H1 (cell line): ENCODE measurements around the gene ZNF618. TPM values are rescaled to one million over a fixed set of nuclear protein-coding genes. Genes with fewer than 3 reads are reported as not detected.

Experiments used
- CTCF ChIA-PET: fragments of 300-600 bp; sonication (Branson Sonifier 250); formaldehyde crosslinking; loops from one replicate; lab custom pipeline; 2021; ENCODE audit not compliant: partially characterized antibody; lab: Charles Lee
- POLR2A ChIA-PET: fragments of 300-600 bp; sonication (Branson Sonifier 250); formaldehyde crosslinking; loops from one replicate; lab custom pipeline; 2021; ENCODE audit warnings: inconsistent platforms; ENCODE audit not compliant: partially characterized antibody; lab: Charles Lee
- DNase-seq, 2 experiments: peaks; one replicate each; pipeline versions ENCODE4 v3.0.0 to v3.0.0-alpha.2; 2010 to 2022; ENCODE audit warnings: low spot score in 2 of 2, low read depth in 1 of 2, mixed read lengths in 1 of 2
- FAIRE-seq: peaks from 2 replicates; lab custom pipeline; 2011; peaks lifted over from hg19 to GRCh38; lab: Jason Lieb, UNC
- H2AFZ ChIP-seq: 2 replicates; pipeline ENCODE4 v1.8.1; 2012; ENCODE audit warnings: low read length, inconsistent platforms
- H2AK5ac ChIP-seq: 2 replicates; pipeline ENCODE4 v1.6.1; 2013; ENCODE audit warnings: low read depth, low read length
- H2BK120ac ChIP-seq: replicated peaks from 2 replicates; pipeline ENCODE3; 2013; ENCODE audit warnings: low read depth, low read length, inconsistent platforms
- H2BK12ac ChIP-seq: 2 replicates; pipeline ENCODE4 v1.6.1; 2013; ENCODE audit warnings: low read depth, low read length
- H2BK15ac ChIP-seq: 2 replicates; pipeline ENCODE4 v1.6.1; 2013; ENCODE audit warnings: low read length
- H2BK20ac ChIP-seq: 2 replicates; pipeline ENCODE4 v1.6.1; 2013; ENCODE audit warnings: low read length
- H2BK5ac ChIP-seq: 2 replicates; pipeline ENCODE4 v1.6.1; 2013; ENCODE audit warnings: low read depth, low read length
- H3K14ac ChIP-seq: 2 replicates; pipeline ENCODE4 v1.6.1; 2013; ENCODE audit warnings: inconsistent platforms; ENCODE audit not compliant: insufficient read length
- H3K18ac ChIP-seq: 2 replicates; pipeline ENCODE4 v1.6.1; 2013; ENCODE audit warnings: low read length; ENCODE audit errors: extremely low read depth
- H3K23ac ChIP-seq: 2 replicates; pipeline ENCODE4 v1.6.1; 2013; ENCODE audit warnings: inconsistent platforms; ENCODE audit not compliant: insufficient read length
- H3K23me2 ChIP-seq: 2 replicates; pipeline ENCODE4 v1.6.1; 2013; ENCODE audit warnings: low read depth, low read length
- H3K27ac ChIP-seq: 2 replicates; pipeline ENCODE4 v1.6.1; 2011; ENCODE audit warnings: low read depth, low read length, inconsistent platforms
- H3K27me3 ChIP-seq, 4 experiments: replicated peaks in 1 of 4; 1 replicate in 1 of 4; 2 replicates in 3 of 4; pipeline versions ENCODE4 v1.6.1 to v1.8.1; 2011 to 2013; ENCODE audit warnings: low read length in 3 of 4, mild to moderate bottlenecking in 3 of 4, inconsistent platforms in 2 of 4, mixed read lengths in 2 of 4, moderate library complexity in 1 of 4; ENCODE audit not compliant: control insufficient read depth in 3 of 4, insufficient read depth in 3 of 4; ENCODE audit errors: extremely low read depth in 1 of 4
- H3K36me3 ChIP-seq, 4 experiments: 2 replicates each; pipeline versions ENCODE4 v1.6.1 to v1.8.1; 2011 to 2013; ENCODE audit warnings: mild to moderate bottlenecking in 4 of 4, low read length in 3 of 4, moderate library complexity in 2 of 4, control low read depth in 1 of 4, inconsistent platforms in 1 of 4; ENCODE audit not compliant: insufficient read depth in 4 of 4, control insufficient read depth in 2 of 4
- H3K4ac ChIP-seq: replicated peaks from 2 replicates; pipeline ENCODE3; 2013; ENCODE audit warnings: low read length, low read depth, mixed read lengths, inconsistent platforms; ENCODE audit not compliant: insufficient read length
- H3K4me1 ChIP-seq, 4 experiments: replicated peaks in 1 of 4; 1 replicate in 1 of 4; 2 replicates in 3 of 4; pipeline versions ENCODE4 v1.6.1 to v1.8.1; 2011 to 2013; ENCODE audit warnings: low read length in 3 of 4, inconsistent platforms in 2 of 4, mixed read lengths in 1 of 4; ENCODE audit not compliant: insufficient read depth in 4 of 4, control insufficient read depth in 3 of 4
- H3K4me2 ChIP-seq, 2 experiments: 2 replicates each; pipeline versions ENCODE4 v1.6.1 to v1.8.1; 2011 to 2013; ENCODE audit warnings: low read depth in 2 of 2, low read length in 2 of 2, control low read depth in 1 of 2, inconsistent platforms in 1 of 2, mild to moderate bottlenecking in 1 of 2; ENCODE audit not compliant: insufficient read depth in 1 of 2
- H3K4me3 ChIP-seq, 4 experiments: fragments of 200-600, 300-600 bp in 1 of 4; sonication (generic), shearing (Covaris generic), sonication (Bioruptor Twin) in 1 of 4; 2 replicates each; pipeline versions ENCODE4 v1.5.1 to v1.8.1; 2011 to 2016; ENCODE audit warnings: low read length in 4 of 4, low read depth in 3 of 4, control low read depth in 2 of 4, inconsistent platforms in 2 of 4, mild to moderate bottlenecking in 2 of 4, mixed read lengths in 1 of 4, moderate library complexity in 1 of 4; ENCODE audit not compliant: insufficient read depth in 2 of 4; ENCODE audit errors: extremely low read depth in 1 of 4
- H3K56ac ChIP-seq: replicated peaks from 2 replicates; pipeline ENCODE3; 2013; ENCODE audit warnings: low read depth, mild to moderate bottlenecking, mixed read lengths, low read length, inconsistent platforms; ENCODE audit not compliant: insufficient read length
- H3K79me1 ChIP-seq: 2 replicates; pipeline ENCODE4 v1.6.1; 2013; ENCODE audit warnings: low read depth, low read length, control low read depth
- H3K79me2 ChIP-seq, 2 experiments: 2 replicates each; pipeline versions ENCODE4 v1.6.1 to v1.8.1; 2012 to 2013; ENCODE audit warnings: low read length in 2 of 2, mild to moderate bottlenecking in 2 of 2, inconsistent platforms in 1 of 2; ENCODE audit not compliant: insufficient read depth in 2 of 2, control insufficient read depth in 1 of 2
- H3K9ac ChIP-seq, 4 experiments: replicated peaks in 1 of 4; 1 replicate in 1 of 4; 2 replicates in 3 of 4; pipeline versions ENCODE4 v1.6.1 to v1.8.1; 2011 to 2013; ENCODE audit warnings: low read depth in 3 of 4, low read length in 3 of 4, control low read depth in 2 of 4, mild to moderate bottlenecking in 2 of 4, moderate library complexity in 2 of 4, inconsistent platforms in 1 of 4; ENCODE audit errors: extremely low read depth in 1 of 4
- H3K9me3 ChIP-seq, 2 experiments: 2 replicates each; pipeline versions ENCODE4 v1.6.1 to v1.8.1; 2012 to 2013; ENCODE audit warnings: mild to moderate bottlenecking in 2 of 2, moderate library complexity in 2 of 2, control low read depth in 1 of 2, inconsistent platforms in 1 of 2, low read depth in 1 of 2, low read length in 1 of 2, mixed read lengths in 1 of 2; ENCODE audit not compliant: insufficient read depth in 2 of 2
- H4K20me1 ChIP-seq, 2 experiments: replicated peaks in 1 of 2; 2 replicates each; pipeline versions ENCODE3 to v1.8.1; 2011 to 2013; ENCODE audit warnings: inconsistent platforms in 2 of 2, low read length in 2 of 2, mild to moderate bottlenecking in 1 of 2; ENCODE audit not compliant: insufficient read depth in 2 of 2, control insufficient read depth in 1 of 2
- H4K5ac ChIP-seq: 2 replicates; pipeline ENCODE4 v1.6.1; 2013; ENCODE audit warnings: low read length, low read depth, mixed read lengths, inconsistent platforms; ENCODE audit not compliant: insufficient read length
- H4K8ac ChIP-seq: 2 replicates; pipeline ENCODE4 v1.8.0; 2013; ENCODE audit warnings: mild to moderate bottlenecking, moderate library complexity, low read length, inconsistent platforms; ENCODE audit not compliant: insufficient read depth; ENCODE audit errors: extremely low read depth
- H4K91ac ChIP-seq: replicated peaks from 2 replicates; pipeline ENCODE3; 2013; ENCODE audit warnings: low read length, mixed read lengths, inconsistent platforms; ENCODE audit not compliant: insufficient read length
- CREB1 ChIP-seq: IDR thresholded peaks from 2 replicates; pipeline ENCODE4 v1.6.1; 2012; ENCODE audit warnings: inconsistent platforms
- EZH2 ChIP-seq: fragments of 200-600 bp; sonication (generic); IDR thresholded peaks from 2 replicates; pipeline ENCODE4 v1.7.1; 2012; ENCODE audit warnings: low read depth, mild to moderate bottlenecking, moderate library complexity, low read length, inconsistent platforms; ENCODE audit not compliant: severe bottlenecking
- HDAC6 ChIP-seq: IDR thresholded peaks from one replicate; pipeline ENCODE4 v1.7.1; 2012; ENCODE audit warnings: low read depth, mild to moderate bottlenecking, inconsistent platforms, low read length, moderate library complexity
- POLR2A ChIP-seq, 2 experiments: IDR thresholded peaks; 1 replicate in 1 of 2; 2 replicates in 1 of 2; pipeline ENCODE4 v1.6.1; 2011; ENCODE audit warnings: low read depth in 2 of 2, low read length in 2 of 2, mild to moderate bottlenecking in 2 of 2; ENCODE audit errors: control extremely low read depth in 1 of 2
- SP4 ChIP-seq: IDR thresholded peaks from 2 replicates; pipeline ENCODE4 v1.6.1; 2012; ENCODE audit warnings: low read length, inconsistent platforms
- SRF ChIP-seq: IDR thresholded peaks from 2 replicates; pipeline ENCODE4 v1.6.1; 2011; ENCODE audit warnings: mild to moderate bottlenecking, low read depth, low read length, moderate library complexity
- TEAD4 ChIP-seq: IDR thresholded peaks from 2 replicates; pipeline ENCODE4 v1.6.1; 2012; ENCODE audit warnings: low read depth, low read length, inconsistent platforms, mixed read lengths
- WGBS, 2 experiments: shearing (Covaris generic) in 1 of 2; methylation state at CpG; one replicate each; pipeline versions ENCODE4 v1.1.6 to v1.1.7; 2013 to 2015; ENCODE audit warnings: low lambda C conversion rate in 2 of 2, mixed read lengths in 2 of 2, inconsistent platforms in 1 of 2, low coverage in 1 of 2, missing lambda C conversion rate in 1 of 2; ENCODE audit not compliant: insufficient replicate concordance in 2 of 2, insufficient coverage in 1 of 2, insufficient read length in 1 of 2; ENCODE audit errors: extremely low coverage in 1 of 2, missing lambda C conversion rate in 1 of 2; 5-methylcytosine and 5-hydroxymethylcytosine counted together
- polyA plus RNA-seq, 7 experiments: library from polyadenylated mRNA; depleted of rRNA in 3 of 7; stranded (reverse) in 5 of 7; unstranded in 2 of 7; fragments of >200 nt in 5 of 7; fragments of 200-250 nt in 2 of 7; gene quantifications; 1 replicate in 5 of 7; 2 replicates in 1 of 7; 4 replicates in 1 of 7; pipeline versions ENCODE4 v1.2.1 to v1.2.3, GENCODE V29; 2011 to 2013; ENCODE audit warnings: missing spikeins in 2 of 7, mixed read lengths in 2 of 7
- total RNA-seq: library from RNA; stranded (reverse); fragmentation: NEBNext Ultra II Directional; extraction: Animal tissue kit (Norgen Biotek cat#: 25700); gene quantifications from 2 replicates; pipeline ENCODE4 v1.2.1, GENCODE V29; 2021
- TF ChIP-seq, protein P1 (sequence below): IDR thresholded peaks from 2 replicates; pipeline ENCODE4 v1.6.1; 2012; ENCODE audit warnings: inconsistent platforms
- TF ChIP-seq, protein P2 (sequence below), 3 experiments: IDR thresholded peaks; 1 replicate in 2 of 3; 2 replicates in 1 of 3; pipeline versions ENCODE4 v1.5.1 to v1.6.1; 2011; ENCODE audit warnings: low read length in 3 of 3, mild to moderate bottlenecking in 3 of 3, inconsistent platforms in 2 of 3, low read depth in 1 of 3, moderate library complexity in 1 of 3; ENCODE audit not compliant: insufficient read depth in 1 of 3; ENCODE audit errors: control extremely low read depth in 1 of 3
- TF ChIP-seq, protein P3 (sequence below): IDR thresholded peaks from 2 replicates; pipeline ENCODE4 v1.6.1; 2012; ENCODE audit warnings: inconsistent platforms

The ZNF618 gene
- total and polyA plus RNA-seq, 2 of the 8 experiments (the other 6 are each of a cell fraction or from before 2014, with no cell fraction given) = 9.6 to 28.5 TPM

DNA sequence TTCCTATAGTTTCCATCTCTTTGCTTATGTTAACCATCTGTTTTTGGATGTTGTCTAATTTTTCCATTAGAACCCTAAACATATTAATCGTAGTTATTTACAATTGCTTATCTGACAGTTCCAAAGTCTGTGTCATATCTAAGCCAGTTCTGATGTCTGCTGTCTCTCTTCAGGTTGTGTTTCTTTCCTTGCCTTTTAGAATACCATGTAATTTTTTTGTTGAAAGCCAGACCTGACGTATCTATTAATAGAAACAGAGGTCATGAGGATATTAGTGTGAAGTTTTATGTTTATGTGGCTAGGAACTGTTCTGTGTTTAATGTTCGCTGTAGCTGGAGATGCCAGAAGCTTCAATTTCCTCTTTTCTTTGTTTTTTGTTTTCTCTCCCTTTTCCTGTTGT, 52.2 kb downstream of the ZNF618 start:
- H2AK5ac ChIP-seq = no peak overlapping the region
- H3K36me3 ChIP-seq = no peaks in the 10 kb centered on the region
- no peak overlapping the region for H3K4me2 ChIP-seq
- no peak overlapping the region for H3K4me3 ChIP-seq
- no peaks in the 10 kb centered on the region; the same call in 1 of the 2 replicates for H3K23me2 ChIP-seq
- no peak overlapping the region for H2BK120ac ChIP-seq
- peaks cover 0 to 3% (median 0%) of the 10 kb centered on the region in 4 experiments; a peak in 3 of 7 replicates for H3K4me1 ChIP-seq
- H3K9ac ChIP-seq = no peak overlapping the region
- no peak overlapping the region for H3K27ac ChIP-seq
- H3K79me2 ChIP-seq = peaks cover 0 to 65% of the 10 kb centered on the region in 2 experiments; a peak in 2 of 4 replicates
- H3K56ac ChIP-seq = no peak overlapping the region
- H2BK15ac ChIP-seq = no peak overlapping the region
- H2BK20ac ChIP-seq = no peak overlapping the region
- H3K23ac ChIP-seq = no peak overlapping the region
- no peaks in the 10 kb centered on the region for H3K27me3 ChIP-seq
- no peak overlapping the region for H2AFZ ChIP-seq
- no peak overlapping the region for H3K18ac ChIP-seq
- H4K5ac ChIP-seq = no peak overlapping the region
- no peak overlapping the region for H3K14ac ChIP-seq
- POLR2A ChIA-PET = interaction anchor here (2.7 kb wide), 1 partner anchor 19 kb away, joined by 6 read pairs; no protein-coding TSS in a partner anchor
- DNase-seq = no peak
- CTCF ChIA-PET = interaction anchor here (0.6 to 1.6 kb wide), 5 partner anchors 9 to 162 kb away, joined by 3 to 7 read pairs (median 3); no protein-coding TSS in a partner anchor
- no peak for FAIRE-seq
- no peak overlapping the region for H2BK5ac ChIP-seq
- H4K20me1 ChIP-seq = peaks cover 0 to 9% of the 10 kb centered on the region in 2 experiments
- H3K4ac ChIP-seq = no peak overlapping the region
- no peak overlapping the region for H4K8ac ChIP-seq
- 67% methylated on average over 3 of the region's 3 CpGs; no CpG with 5 or more reads in 1 of the 2 experiments for WGBS, 2 experiments
- peaks cover 8% of the 10 kb centered on the region for H3K79me1 ChIP-seq
- no peak overlapping the region for H2BK12ac ChIP-seq
- TF ChIP-seq EZH2 = no peak
- no peak for TF ChIP-seq SRF
- TF ChIP-seq, protein P1, sequence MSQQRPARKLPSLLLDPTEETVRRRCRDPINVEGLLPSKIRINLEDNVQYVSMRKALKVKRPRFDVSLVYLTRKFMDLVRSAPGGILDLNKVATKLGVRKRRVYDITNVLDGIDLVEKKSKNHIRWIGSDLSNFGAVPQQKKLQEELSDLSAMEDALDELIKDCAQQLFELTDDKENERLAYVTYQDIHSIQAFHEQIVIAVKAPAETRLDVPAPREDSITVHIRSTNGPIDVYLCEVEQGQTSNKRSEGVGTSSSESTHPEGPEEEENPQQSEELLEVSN = no peak
- TF ChIP-seq, protein P2, sequence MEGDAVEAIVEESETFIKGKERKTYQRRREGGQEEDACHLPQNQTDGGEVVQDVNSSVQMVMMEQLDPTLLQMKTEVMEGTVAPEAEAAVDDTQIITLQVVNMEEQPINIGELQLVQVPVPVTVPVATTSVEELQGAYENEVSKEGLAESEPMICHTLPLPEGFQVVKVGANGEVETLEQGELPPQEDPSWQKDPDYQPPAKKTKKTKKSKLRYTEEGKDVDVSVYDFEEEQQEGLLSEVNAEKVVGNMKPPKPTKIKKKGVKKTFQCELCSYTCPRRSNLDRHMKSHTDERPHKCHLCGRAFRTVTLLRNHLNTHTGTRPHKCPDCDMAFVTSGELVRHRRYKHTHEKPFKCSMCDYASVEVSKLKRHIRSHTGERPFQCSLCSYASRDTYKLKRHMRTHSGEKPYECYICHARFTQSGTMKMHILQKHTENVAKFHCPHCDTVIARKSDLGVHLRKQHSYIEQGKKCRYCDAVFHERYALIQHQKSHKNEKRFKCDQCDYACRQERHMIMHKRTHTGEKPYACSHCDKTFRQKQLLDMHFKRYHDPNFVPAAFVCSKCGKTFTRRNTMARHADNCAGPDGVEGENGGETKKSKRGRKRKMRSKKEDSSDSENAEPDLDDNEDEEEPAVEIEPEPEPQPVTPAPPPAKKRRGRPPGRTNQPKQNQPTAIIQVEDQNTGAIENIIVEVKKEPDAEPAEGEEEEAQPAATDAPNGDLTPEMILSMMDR (IDR thresholded peaks at IDR 0.05; ENCODE audit: control extremely low read depth in 1 of 3, insufficient read depth in 1 of 3, low read depth in 1 of 3, low read length in 3 of 3) = no peak
- no peak for TF ChIP-seq CREB1
- TF ChIP-seq, protein P3, sequence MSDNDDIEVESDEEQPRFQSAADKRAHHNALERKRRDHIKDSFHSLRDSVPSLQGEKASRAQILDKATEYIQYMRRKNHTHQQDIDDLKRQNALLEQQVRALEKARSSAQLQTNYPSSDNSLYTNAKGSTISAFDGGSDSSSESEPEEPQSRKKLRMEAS = no peak
- TF ChIP-seq TEAD4 = no peak
- TF ChIP-seq SP4 = no peak
- no peak for TF ChIP-seq POLR2A (IDR thresholded peaks at IDR 0.05; ENCODE audit: control extremely low read depth in 1 of 2, low read depth in 2 of 2, low read length in 2 of 2)
- TF ChIP-seq HDAC6 = no peak
- H4K91ac ChIP-seq = no peak overlapping the region
- peaks cover 0 to 2% of the 10 kb centered on the region in 2 experiments; a peak in 2 of 4 replicates for H3K9me3 ChIP-seq
